ENCODE results near the gene CUBN.
"Not testable (repeated sequence)": the region's sequence is repeated elsewhere in the genome, so short reads cannot be mapped to it uniquely, and the experiment has no call there.

Gene CUBN

GRCh38 chr10:17024461-17024860, 105.2 kb downstream of the CUBN start:
- Histone ChIP-seq H3K27me3 (ENCODE audit: insufficient read depth, insufficient read length) (no peaks in the 10 kb centered on the region), H3K36me3 (ENCODE audit: insufficient read depth, insufficient read length, low read length) (no peaks in the 10 kb centered on the region), H3K9ac (ENCODE audit: insufficient read length, low read depth) (no peak overlapping the region), H3K4me3 (ENCODE audit: insufficient read length, low read depth) (no peak overlapping the region), H3K4me1 (ENCODE audit: insufficient read depth, insufficient read length) (no peaks in the 10 kb centered on the region), H3K9me3 (ENCODE audit: insufficient read depth, low read length) (peaks cover under 1% of the 10 kb centered on the region; the same call in 1 of the 2 replicates)
- TF ChIP-seq SUZ12 (IDR thresholded peaks at IDR 0.05; ENCODE audit: extremely low read depth, insufficient read depth, insufficient read length) (no peak), YY1 (IDR thresholded peaks at IDR 0.05; ENCODE audit: insufficient read depth, insufficient read length) (no peak), ZNF274 (IDR thresholded peaks at IDR 0.05; ENCODE audit: low read depth, low read length) (no peak)
- no peak for DNase-seq (ENCODE audit: low read depth, low spot score)

- Histone ChIP-seq H3K4me1 (ENCODE audit: insufficient read depth, insufficient read length) (no peaks in the 10 kb centered on the region), H3K36me3 (ENCODE audit: insufficient read depth, insufficient read length, low read length) (no peaks in the 10 kb centered on the region), H3K9me3 (ENCODE audit: insufficient read depth, low read length) (peaks cover 9% of the 10 kb centered on the region), H3K4me3 (ENCODE audit: insufficient read length, low read depth) (no peak overlapping the region), H3K9ac (ENCODE audit: insufficient read length, low read depth) (no peak overlapping the region), H3K27me3 (ENCODE audit: insufficient read depth, insufficient read length) (no peaks in the 10 kb centered on the region)
- TF ChIP-seq ZNF274 (IDR thresholded peaks at IDR 0.05; ENCODE audit: low read depth, low read length): no peak
- TF ChIP-seq YY1 (IDR thresholded peaks at IDR 0.05; ENCODE audit: insufficient read depth, insufficient read length): no peak
- no peak for TF ChIP-seq SUZ12 (IDR thresholded peaks at IDR 0.05; ENCODE audit: extremely low read depth, insufficient read depth, insufficient read length)
- peak; percentile 46 for DNase-seq (ENCODE audit: low read depth, low spot score)
These were observed 106.0 kb downstream of the CUBN start for GRCh38 chr10:17023386-17024298.

DNA sequence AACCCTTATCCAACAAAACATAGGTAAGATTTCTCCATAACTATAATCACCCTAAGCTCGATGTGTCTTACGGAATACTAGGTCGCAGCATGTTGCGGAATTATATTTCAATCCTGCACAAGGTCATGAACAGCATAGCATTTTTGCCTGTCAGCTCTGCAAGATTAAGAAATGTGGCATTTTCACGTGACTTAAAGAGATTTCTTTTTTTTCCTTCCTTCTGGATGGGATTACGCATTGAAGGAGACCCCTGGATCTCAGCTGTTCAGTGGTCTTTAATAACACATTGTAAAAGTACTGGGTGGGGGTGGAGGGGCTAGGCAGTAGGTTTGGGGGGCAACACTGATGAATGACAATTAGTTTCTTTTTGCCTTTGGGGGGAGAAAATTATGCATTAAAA, 106.7 kb downstream of the CUBN start:
- H3K9ac ChIP-seq (ENCODE audit: insufficient read length, low read depth): no peak overlapping the region
- no peak overlapping the region for H3K4me3 ChIP-seq (ENCODE audit: insufficient read length, low read depth)
- H3K36me3 ChIP-seq (ENCODE audit: insufficient read depth, insufficient read length, low read length): no peaks in the 10 kb centered on the region
- no peak for DNase-seq (ENCODE audit: low read depth, low spot score)
- no peaks in the 10 kb centered on the region for H3K4me1 ChIP-seq (ENCODE audit: insufficient read depth, insufficient read length)
- H3K27me3 ChIP-seq (ENCODE audit: insufficient read depth, insufficient read length): no peaks in the 10 kb centered on the region
- peaks cover 9% of the 10 kb centered on the region for H3K9me3 ChIP-seq (ENCODE audit: insufficient read depth, low read length)
- TF ChIP-seq SUZ12 (IDR thresholded peaks at IDR 0.05; ENCODE audit: extremely low read depth, insufficient read depth, insufficient read length) (no peak), ZNF274 (IDR thresholded peaks at IDR 0.05; ENCODE audit: low read depth, low read length) (no peak), YY1 (IDR thresholded peaks at IDR 0.05; ENCODE audit: insufficient read depth, insufficient read length) (no peak)

GRCh38 chr10:17022466-17022825, 107.2 kb downstream of the CUBN start:
- Histone ChIP-seq H3K27me3 (ENCODE audit: insufficient read depth, insufficient read length) (no peaks in the 10 kb centered on the region), H3K4me3 (ENCODE audit: insufficient read length, low read depth) (no peak overlapping the region), H3K9me3 (ENCODE audit: insufficient read depth, low read length) (peaks cover 9% of the 10 kb centered on the region), H3K9ac (ENCODE audit: insufficient read length, low read depth) (no peak overlapping the region), H3K36me3 (ENCODE audit: insufficient read depth, insufficient read length, low read length) (no peaks in the 10 kb centered on the region), H3K4me1 (ENCODE audit: insufficient read depth, insufficient read length) (no peaks in the 10 kb centered on the region)
- no peak for DNase-seq (ENCODE audit: low read depth, low spot score)
- TF ChIP-seq YY1 (IDR thresholded peaks at IDR 0.05; ENCODE audit: insufficient read depth, insufficient read length): no peak
- TF ChIP-seq ZNF274 (IDR thresholded peaks at IDR 0.05; ENCODE audit: low read depth, low read length): no peak
- no peak for TF ChIP-seq SUZ12 (IDR thresholded peaks at IDR 0.05; ENCODE audit: extremely low read depth, insufficient read depth, insufficient read length)

GRCh38 chr10:17021656-17022465, 107.8 kb downstream of the CUBN start:
- no peak overlapping the region for H3K4me3 ChIP-seq (ENCODE audit: insufficient read length, low read depth)
- no peak for DNase-seq (ENCODE audit: low read depth, low spot score)
- H3K9ac ChIP-seq (ENCODE audit: insufficient read length, low read depth): no peak overlapping the region
- H3K4me1 ChIP-seq (ENCODE audit: insufficient read depth, insufficient read length): no peaks in the 10 kb centered on the region
- H3K9me3 ChIP-seq (ENCODE audit: insufficient read depth, low read length): peaks cover 9% of the 10 kb centered on the region
- H3K27me3 ChIP-seq (ENCODE audit: insufficient read depth, insufficient read length): no peaks in the 10 kb centered on the region
- no peak for TF ChIP-seq YY1 (IDR thresholded peaks at IDR 0.05; ENCODE audit: insufficient read depth, insufficient read length)
- TF ChIP-seq SUZ12 (IDR thresholded peaks at IDR 0.05; ENCODE audit: extremely low read depth, insufficient read depth, insufficient read length): no peak
- no peak for TF ChIP-seq ZNF274 (IDR thresholded peaks at IDR 0.05; ENCODE audit: low read depth, low read length)
- no peaks in the 10 kb centered on the region for H3K36me3 ChIP-seq (ENCODE audit: insufficient read depth, insufficient read length, low read length)

GRCh38 chr10:17019696-17020095, 109.9 kb downstream of the CUBN start:
- Histone ChIP-seq H3K4me3 (ENCODE audit: insufficient read length, low read depth) (no peak overlapping the region), H3K36me3 (ENCODE audit: insufficient read depth, insufficient read length, low read length) (no peaks in the 10 kb centered on the region), H3K4me1 (ENCODE audit: insufficient read depth, insufficient read length) (no peaks in the 10 kb centered on the region), H3K27me3 (ENCODE audit: insufficient read depth, insufficient read length) (no peaks in the 10 kb centered on the region), H3K9ac (ENCODE audit: insufficient read length, low read depth) (no peak overlapping the region), H3K9me3 (ENCODE audit: insufficient read depth, low read length) (peaks cover 9% of the 10 kb centered on the region)
- TF ChIP-seq ZNF274 (IDR thresholded peaks at IDR 0.05; ENCODE audit: low read depth, low read length) (no peak), YY1 (IDR thresholded peaks at IDR 0.05; ENCODE audit: insufficient read depth, insufficient read length) (no peak), SUZ12 (IDR thresholded peaks at IDR 0.05; ENCODE audit: extremely low read depth, insufficient read depth, insufficient read length) (no peak)
- DNase-seq (ENCODE audit: low read depth, low spot score): no peak

DNA sequence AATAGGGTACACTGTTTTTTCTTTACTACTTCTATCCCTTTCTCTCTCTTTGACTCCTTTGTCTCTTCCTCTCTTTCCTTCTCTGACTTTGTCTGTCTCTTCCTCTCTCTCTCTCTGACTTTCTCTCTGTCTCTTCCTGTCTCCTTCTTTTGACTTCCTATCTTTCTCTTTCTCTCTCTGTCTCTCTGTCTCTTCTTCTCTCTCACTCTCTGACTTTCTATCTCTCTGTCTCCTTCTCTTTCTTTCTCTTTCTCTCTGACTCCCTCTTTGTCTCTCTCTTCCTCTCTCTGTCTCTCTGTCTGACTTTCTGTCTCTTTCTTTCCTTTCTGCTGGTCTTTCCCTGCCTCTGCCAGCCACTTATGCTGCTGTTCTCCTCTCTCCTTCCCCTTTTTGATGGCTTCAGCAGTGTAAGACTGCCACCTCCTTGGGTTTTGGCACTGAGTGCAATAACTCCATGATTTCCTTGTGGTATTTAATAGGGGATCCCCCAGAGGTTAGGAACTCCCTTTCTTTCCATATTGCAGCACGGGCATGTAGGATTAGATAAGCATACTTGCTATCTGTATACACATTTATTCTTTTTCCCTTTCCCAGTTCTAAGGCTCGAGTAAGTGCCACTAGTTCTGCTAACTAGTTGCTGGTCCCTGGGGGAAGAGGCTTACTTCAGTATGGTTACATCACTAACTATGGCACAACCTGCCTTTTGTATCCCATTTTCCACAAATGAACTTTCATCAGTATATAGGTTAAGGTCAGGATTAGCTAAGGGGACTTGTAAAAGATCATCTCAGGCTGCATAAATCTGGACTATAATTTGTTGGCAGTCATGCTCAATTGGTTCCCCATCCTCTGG, 116.3 kb downstream of the CUBN start:
- H3K4me1 ChIP-seq (ENCODE audit: insufficient read depth, insufficient read length); H3K9ac ChIP-seq (ENCODE audit: insufficient read length, low read depth); H3K27me3 ChIP-seq (ENCODE audit: insufficient read depth, insufficient read length); H3K36me3 ChIP-seq (ENCODE audit: insufficient read depth, insufficient read length, low read length); DNase-seq (ENCODE audit: low read depth, low spot score); H3K4me3 ChIP-seq (ENCODE audit: insufficient read length, low read depth): not testable (repeated sequence)
- H3K9me3 ChIP-seq (ENCODE audit: insufficient read depth, low read length): peaks cover 18% of the 10 kb centered on the region; the same call in 1 of the 2 replicates

- not testable (repeated sequence) for DNase-seq (ENCODE audit: low read depth, low spot score); H3K9ac ChIP-seq (ENCODE audit: insufficient read length, low read depth)
These were observed 116.9 kb downstream of the CUBN start for GRCh38 chr10:17012731-17013130.

More at GRCh38 chr10:17012731-17013130, 116.9 kb downstream of the CUBN start:
- not testable (repeated sequence) for H3K4me3 ChIP-seq (ENCODE audit: insufficient read length, low read depth); H3K27me3 ChIP-seq (ENCODE audit: insufficient read depth, insufficient read length); H3K36me3 ChIP-seq (ENCODE audit: insufficient read depth, insufficient read length, low read length); H3K4me1 ChIP-seq (ENCODE audit: insufficient read depth, insufficient read length)
- peaks cover 18% of the 10 kb centered on the region; the same call in 1 of the 2 replicates for H3K9me3 ChIP-seq (ENCODE audit: insufficient read depth, low read length)

All from NT2/D1 (cell line).